Cardiac septum (tissue), 1 donor: ENCODE measurements around the gene KRTAP6-2. TPM values are rescaled to one million over a fixed set of nuclear protein-coding genes. Genes with fewer than 3 reads are reported as not detected.

Experiments used
- DNase-seq: peaks from one replicate; pipeline ENCODE4 v3.0.0-alpha.2; 2020; ENCODE audit warnings: low spot score
- intact Hi-C: fragments of 100-400 bp; cut with DNase I; formaldehyde crosslinking; loops from one replicate; pipeline ENCODE4 v1.14.0; 2022
- long read RNA-seq: library from polyadenylated mRNA; unstranded; transcript quantifications from one replicate; pipeline ENCODE4 v2.0.0, GENCODE V29; 2021
- total RNA-seq: library from RNA; stranded (reverse); fragmentation: NEBNext Ultra II Directional; extraction: Animal tissue kit (Norgen Biotek cat#: 25700); gene quantifications from one replicate; pipeline ENCODE4 v1.2.1, GENCODE V29; 2021
- donor health status: DM: no; HTN: no; CAD: no.

KRTAP6-2 gene, protein sequence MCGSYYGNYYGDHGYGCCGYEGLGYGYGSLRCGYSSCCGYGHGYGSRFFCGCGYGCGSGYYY
- not detected for total RNA-seq
- long read RNA-seq: 0 reads

DNA sequence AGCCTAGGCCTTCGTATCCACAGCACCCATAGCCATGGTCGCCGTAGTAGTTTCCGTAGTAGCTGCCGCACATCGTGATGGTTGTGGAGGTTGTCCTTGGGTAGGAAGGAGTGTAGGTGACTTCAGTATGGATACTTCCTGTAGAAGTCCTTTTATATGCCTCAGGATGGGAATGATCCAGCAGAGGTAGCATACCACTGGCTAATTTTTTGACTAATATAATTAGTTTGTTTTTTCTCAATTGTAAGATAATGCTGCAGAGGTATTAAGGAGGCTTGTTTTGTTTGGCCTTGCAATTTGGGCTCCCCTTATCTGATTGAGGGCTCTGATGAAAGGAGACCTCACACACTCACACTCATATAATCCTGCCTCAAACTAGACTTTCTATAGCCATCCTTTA is at the start of gene KRTAP6-2:
Gene KRTAP6-2 (minus strand): TSS at position 101 of the 400 bp plus-strand sequence. CDS start 28 bp downstream, at position 73.
- intact Hi-C loops: no loop called here
- no peak for DNase-seq

DNA sequence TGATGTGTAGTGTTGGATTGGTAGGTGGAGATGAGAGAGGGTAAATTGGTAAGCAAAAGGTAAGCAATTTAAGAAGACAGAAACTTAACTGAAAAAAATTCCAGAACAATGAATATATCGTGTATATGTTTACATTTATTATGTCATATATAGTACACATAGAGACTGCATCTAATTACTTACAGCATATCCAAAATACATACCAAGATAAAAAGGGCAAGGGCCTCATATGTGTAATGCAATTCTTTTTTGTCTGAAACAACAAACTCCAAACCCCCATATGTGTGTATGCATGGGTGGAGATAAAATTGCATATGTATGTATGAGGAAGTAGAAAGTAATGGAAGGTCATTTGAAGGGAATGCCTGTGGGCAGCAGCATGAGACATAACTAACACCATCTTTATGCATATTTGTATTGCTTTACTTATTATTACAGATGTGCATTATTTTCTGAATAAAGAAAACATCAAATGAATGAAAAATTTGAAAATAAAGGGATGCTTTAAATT is 48.3 kb upstream of the KRTAP6-2 start:
- no peak for DNase-seq
- intact Hi-C loops: no loop called here

DNA sequence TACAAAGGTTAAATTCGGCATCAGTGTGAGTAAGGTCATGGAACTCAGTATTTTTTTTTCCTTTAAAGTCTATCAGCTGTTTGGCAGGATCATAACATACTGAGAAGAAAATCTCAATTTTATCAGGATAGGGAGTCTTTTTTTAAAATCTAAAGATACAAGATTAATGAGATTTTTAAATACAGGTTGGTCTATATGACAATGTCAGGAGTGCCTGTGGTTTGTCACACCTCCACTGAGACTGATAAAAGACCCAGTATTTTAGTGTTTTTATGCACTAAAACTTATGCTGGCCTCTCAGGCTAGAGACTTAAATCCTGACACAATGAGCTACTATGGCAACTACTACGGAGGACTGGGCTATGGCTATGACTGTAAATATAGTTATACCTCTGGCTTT is 43.9 kb upstream of the KRTAP6-2 start, which contains the start of gene KRTAP20-3:
Gene KRTAP20-3 (plus strand): TSS at position 301 of the 400 bp plus-strand sequence.
- intact Hi-C loops: no loop called here
- no peak for DNase-seq

DNA sequence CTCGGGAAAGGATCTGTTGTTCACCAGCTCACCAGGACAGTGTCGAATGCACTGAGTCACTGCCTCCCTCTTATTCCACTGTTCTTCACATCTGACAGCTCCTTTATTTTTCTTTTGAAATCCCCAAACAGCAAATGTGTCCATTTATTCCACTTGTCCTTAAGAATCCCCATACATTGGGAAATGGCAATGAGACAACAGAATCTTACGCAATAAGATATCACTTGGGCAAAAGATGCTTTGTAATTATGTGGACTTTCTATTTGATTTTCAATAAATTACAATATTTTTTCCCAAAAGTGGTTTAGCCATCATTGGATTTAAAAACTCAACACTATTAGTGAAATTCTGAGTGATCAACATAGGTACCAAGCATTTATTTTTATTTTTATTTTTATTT is 40.0 kb upstream of the KRTAP6-2 start:
- no peak for DNase-seq
- intact Hi-C loops: no loop called here

DNA sequence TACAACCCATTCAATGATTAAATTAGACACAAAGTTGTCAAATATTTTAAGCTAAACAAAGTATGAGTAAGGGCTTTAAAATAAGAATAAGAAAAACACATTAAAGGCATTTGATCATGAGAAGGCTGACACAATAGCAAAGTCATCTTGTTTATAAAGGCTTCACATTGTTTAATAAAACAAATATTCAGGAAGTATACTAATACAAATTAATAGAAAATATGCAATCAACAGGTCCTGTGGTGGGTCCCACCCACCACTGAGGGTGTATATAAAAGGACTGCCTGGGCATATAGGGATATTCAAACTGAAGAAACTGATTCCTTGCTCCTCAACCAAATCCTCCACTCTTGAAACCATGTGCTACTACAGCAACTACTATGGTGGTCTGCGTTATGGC is 36.2 kb upstream of the KRTAP6-2 start, which contains the start of gene KRTAP20-2:
Gene KRTAP20-2 (plus strand): TSS at position 301 of the 400 bp plus-strand sequence. CDS start 58 bp downstream, at position 359.
- intact Hi-C loops: no loop called here
- no peak for DNase-seq

DNA sequence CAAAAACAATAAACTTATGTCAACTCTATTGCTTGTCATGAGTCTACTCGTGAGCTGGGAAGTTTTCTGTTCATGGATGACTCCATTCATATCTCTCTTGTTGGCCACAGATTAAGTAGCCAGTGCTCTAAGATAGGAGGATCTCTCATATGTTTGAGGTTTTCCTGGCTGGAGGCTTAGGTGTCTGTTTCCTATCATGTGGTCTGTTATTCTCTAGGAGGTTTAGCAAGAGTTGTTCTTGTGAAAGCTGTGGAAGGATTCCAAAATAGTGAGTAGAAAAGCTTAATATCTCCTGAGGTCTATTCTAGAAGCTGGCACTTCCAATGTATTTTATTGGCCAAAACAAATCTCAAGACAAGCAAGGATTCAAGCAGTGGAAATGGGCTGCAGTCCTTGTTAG is 30.5 kb upstream of the KRTAP6-2 start:
- intact Hi-C loops: no loop called here
- DNase-seq: no peak

DNA sequence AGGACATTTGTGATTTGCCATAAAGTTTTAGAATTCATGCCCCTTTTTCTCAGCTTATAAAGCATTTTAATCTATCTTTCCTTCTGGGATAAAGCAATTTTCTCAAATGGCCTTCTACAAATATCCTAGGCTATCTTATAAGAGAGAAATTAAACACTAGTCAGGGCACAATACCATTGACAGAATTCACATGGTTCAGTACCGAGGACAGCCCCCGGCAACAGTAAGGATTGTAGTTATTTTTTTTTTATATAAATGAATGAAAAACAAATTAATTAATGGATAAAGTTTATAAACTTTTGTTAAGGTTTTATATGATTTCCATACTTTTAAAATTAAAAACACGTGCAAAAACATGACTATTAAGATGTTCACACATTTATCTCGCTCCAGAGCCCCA is 29.4 kb upstream of the KRTAP6-2 start:
- intact Hi-C loops: no loop called here
- no peak for DNase-seq

DNA sequence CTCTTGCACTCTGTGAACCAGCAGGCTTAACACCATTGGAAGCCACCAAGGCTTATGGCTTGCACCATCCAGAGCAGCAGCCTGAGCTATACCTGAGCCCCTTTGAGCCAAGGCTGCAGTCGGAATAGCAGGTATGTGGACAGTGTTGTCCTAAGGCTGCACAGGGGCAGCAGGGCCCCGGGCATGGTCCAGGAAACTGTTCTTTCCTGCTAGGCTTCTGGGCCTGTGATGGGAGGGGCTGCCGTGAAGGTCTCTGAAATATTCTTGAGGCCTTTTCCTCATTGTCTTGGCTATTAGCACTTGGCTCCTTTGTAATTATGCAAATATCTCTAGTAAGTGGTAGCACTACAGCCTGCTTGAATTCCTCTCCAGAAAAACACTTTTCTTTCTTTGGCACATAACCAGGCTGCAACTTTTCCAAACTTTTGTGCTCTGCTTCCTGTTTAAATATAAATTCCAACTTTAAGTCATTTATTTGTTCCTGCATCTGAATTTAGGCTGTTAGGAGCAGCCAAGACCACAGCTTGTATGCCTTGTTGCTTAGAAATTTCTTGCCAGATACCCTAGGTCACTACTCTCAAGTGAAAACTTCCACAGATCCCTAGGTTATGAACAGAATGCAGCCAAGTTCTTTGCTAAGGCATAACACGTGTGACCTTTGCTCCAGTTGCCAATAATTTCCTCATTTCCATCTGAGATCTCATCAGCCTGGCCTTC is 26.9 kb upstream of the KRTAP6-2 start:
- intact Hi-C loops: no loop called here
- no peak for DNase-seq

DNA sequence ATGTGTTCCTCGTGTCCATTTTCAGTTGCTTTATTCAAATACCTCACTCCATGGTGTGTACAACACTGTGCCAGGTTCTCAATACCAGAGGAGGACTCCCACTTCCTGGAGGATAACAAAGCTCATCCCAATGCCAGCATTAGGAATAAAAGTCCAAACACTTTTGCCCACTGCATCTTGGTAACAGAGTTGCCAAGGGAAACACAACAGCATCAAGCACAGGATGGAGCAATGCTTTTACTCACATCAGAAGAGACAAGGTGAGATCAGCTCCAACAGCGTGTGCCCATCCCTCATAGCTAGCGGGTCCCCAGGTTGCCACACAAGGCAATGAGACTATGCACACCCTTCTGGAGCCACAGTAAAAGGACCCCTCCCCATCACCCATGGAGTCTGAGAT is 24.7 kb upstream of the KRTAP6-2 start:
- DNase-seq: no peak
- intact Hi-C loops: no loop called here

DNA sequence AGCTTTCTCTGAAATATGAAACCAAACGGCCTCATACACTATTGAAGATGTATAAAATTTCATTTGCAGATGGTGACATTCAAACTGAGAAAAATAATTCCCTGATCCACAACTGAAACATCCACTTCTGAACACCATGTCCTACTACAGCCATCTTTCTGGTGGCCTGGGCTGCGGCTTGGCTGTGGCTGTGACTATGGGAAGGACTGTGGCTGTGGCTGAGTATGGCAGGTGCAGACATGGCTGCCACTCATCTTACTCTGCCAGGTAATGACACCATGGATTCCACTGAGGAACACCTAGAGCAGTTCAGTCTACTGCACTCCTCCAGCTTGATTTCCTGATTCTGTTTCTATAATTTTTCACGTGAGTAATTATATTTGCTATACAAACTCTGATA is 21.8 kb upstream of the KRTAP6-2 start, which contains the start of gene KRTAP20-4:
Gene KRTAP20-4 (plus strand): TSS at position 106 of the 400 bp plus-strand sequence.
- no peak for DNase-seq
- intact Hi-C loops: no loop called here

DNA sequence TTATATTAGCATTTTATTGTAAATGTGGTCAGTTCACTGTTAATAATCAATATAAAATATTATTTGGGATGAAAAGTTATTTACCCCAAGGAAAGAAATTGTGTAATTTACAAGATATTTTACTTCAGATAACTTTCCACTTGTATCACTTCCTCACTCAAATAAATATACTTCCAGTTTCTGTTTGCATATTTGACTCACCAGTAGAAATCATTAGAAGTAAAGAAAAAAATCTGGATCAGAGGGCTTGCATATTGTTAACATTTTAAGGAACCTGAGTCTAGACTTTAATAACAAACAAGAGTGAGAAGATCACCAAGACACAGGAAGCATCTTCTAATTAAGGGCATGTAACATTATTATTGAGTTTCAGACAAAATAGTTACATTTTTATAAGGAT is 21.4 kb upstream of the KRTAP6-2 start:
- intact Hi-C loops: no loop called here
- DNase-seq: no peak

DNA sequence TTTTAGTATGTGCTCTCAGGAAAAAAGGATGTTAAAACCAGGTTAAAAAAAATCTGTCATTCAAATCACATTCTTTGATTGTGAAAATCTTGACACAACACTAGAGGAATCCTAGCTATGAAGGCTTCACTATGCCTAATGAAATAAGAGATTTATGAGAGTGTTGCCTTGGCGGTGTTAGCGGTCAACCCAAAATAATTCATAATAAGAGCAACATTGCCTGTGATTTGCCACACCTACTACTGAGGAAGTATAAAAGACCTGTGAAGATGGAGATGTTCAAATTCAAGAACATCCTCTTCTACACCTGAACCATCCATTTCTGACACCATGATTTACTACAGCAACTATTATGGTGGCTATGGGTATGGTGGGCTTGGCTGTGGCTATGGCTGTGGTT is 17.4 kb upstream of the KRTAP6-2 start, which contains the start of gene KRTAP20-1:
Gene KRTAP20-1 (plus strand): TSS at position 301 of the 400 bp plus-strand sequence. CDS start 30 bp downstream, at position 331.
- intact Hi-C loops: no loop called here
- no peak for DNase-seq

DNA sequence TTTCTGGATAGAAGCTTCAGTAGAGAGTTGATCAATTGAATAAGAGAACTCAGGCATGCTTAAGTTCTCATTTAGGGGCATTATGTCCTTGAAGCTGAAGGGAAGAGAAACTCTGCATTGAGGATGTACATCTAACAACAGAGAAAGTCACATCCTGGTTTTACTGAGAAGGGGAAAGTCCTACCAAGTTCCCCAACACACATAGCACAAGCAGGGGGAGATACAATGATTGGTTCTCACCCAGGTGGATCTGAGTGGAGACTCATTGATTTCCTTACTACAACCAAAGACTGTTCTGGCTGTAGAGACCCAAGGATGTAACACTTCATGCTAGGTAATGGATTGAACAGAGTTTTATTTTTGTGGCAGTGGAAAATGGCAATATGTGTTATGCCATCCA is 16.5 kb upstream of the KRTAP6-2 start:
- intact Hi-C loops: no loop called here
- no peak for DNase-seq

DNA sequence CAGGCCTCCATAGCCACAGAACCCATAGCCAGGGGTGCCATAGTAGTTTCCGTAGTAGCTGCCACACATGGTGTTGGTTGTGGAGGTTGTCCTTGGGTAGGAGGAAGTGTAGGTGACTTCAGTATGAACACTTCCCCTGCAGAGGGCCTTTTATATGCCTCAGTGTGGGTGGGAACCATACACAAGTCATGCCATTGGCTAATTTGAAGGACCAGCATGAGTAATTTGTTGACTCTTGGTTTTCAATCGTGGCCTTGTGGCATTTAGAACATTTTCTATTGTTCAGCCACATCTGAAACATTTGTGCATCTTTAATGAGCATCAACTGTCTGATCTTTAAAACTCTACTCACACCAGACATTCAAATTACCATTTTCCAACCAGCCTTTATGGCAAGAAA is 15.1 kb upstream of the KRTAP6-2 start, which contains the start of gene KRTAP6-1:
Gene KRTAP6-1 (minus strand): TSS at position 95 of the 400 bp plus-strand sequence. CDS start 26 bp downstream, at position 69.
- no peak for DNase-seq
- intact Hi-C loops: no loop called here

DNA sequence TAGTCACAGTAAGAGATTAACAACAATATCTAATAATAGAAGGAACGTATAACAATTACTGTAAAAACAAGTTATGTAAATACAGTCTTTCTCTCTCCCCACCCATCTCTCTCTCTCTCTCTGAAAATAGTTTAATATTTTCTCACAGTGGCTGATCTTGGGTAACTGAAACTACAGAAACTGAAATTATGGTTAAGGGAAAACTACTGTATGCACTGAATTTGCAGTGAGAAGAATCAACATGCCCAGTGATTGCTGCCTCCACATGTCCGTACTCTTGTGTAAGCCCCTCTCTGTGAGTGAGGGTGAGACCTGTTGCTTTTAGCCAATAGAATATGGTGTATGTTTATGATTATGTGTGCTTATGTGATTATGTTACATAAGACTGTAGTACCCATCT is 13.4 kb upstream of the KRTAP6-2 start:
- no peak for DNase-seq
- intact Hi-C loops: no loop called here

DNA sequence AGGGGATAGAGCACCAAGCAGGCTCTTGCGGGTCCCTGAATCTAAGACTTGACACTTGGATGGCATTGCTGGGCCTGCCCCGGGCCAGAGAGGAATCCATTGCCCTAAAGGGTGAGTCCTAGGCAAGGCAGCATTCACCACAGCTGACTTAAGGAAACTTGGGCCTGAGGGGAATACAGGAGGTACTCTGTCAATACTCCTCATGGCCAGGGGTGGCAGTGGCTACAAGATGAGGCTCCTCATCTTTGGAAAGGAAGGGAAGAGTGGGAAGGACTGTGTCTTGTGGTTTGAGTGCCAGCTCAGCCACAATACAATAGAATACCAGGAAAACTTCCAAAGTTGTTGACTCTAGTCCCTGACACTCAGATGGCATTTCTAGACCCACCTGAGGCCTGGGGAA is 7.3 kb upstream of the KRTAP6-2 start:
- no peak for DNase-seq

DNA sequence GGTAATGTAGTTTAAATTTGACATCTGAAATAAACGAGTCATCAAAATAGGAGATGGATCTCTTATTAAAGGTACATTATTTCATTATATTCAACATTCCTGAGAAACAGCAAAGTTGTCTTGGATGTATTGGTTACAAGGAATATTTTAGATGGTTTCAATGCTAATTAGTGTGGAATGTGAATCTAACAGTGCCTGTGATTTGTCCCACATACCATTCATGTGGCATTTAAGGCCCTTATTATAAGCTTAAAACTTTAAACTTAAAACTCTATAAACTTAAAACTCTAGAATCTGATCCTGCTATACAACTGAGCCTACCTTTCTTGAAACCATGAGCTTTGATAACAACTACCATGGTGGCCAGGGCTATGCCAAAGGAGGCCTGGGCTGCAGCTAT is 2.1 kb upstream of the KRTAP6-2 start, which contains the start of gene KRTAP22-1:
Gene KRTAP22-1 (plus strand): TSS at position 301 of the 400 bp plus-strand sequence.
- intact Hi-C loops: no loop called here
- DNase-seq: no peak

More for the DNA sequence above, 7.3 kb upstream of the KRTAP6-2 start:
- intact Hi-C loops: no loop called here

DNA sequence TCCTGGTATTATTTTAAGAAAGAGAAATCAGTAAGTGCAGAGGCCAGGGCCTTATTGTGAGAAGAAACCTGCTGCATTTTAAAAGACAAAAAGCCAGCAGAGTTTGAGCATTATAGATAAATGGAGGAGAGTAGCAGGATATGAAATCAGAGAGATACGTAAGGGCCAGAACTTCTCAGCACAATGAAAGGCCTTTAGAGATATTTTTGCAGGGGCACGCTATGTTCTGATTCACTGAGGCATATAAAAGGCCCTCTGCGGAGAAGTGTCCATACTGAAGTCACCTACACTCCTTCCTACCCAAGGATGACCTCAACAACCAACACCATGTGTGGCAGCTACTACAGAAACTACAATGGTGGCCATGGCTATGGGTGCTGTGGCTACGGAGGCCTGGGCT is 6.6 kb downstream of the KRTAP6-2 start, which contains the start of gene KRTAP6-3:
Gene KRTAP6-3 (plus strand): TSS at position 301 of the 400 bp plus-strand sequence. CDS start 6 bp downstream, at position 307.
- no peak for DNase-seq
- intact Hi-C loops: no loop called here

DNA sequence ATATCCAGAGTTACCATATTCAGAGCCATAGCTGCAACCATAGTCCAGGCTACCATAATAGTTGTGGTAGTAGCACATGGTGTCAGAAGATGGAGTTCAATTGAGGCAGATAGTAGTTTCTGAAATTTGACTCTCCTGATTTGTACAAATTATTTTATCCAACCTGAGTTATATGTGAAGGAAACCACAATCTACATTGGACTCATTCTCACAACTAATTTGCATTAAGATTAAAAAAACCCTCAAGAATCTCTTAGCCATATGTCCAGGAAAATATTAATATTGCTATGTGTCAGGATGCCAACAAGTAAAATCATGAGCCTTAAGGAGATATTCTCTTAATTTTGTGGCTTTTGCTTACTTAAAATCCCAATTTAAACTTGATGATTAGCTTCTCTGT is 8.4 kb downstream of the KRTAP6-2 start, which contains the start of gene KRTAP22-2:
Gene KRTAP22-2 (minus strand): TSS at position 101 of the 400 bp plus-strand sequence.
- no peak for DNase-seq
- intact Hi-C loops: no loop called here

DNA sequence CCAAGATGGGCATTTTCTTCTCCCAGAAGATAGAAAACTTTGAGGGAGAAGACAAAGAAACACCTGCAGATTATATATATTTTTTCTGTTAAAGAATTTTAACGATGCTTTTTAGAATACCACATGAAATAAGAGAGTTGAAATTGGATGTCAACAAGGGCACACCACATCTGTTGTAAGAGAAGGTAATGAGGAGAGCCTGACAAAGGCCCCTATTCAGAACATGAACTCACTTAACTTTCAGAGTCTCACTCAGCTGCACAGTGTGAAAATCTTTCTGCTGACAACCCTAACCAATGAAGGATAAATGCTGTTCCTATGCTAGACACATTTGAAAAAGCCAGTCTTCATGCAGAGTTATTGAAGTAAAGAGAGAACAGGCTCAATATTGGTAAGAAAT is 15.8 kb downstream of the KRTAP6-2 start:
- intact Hi-C loops: no loop called here
- no peak for DNase-seq
